Activated CD4-positive, alpha-beta T cell treated with anti-CD3 and anti-CD28 coated beads, Interleukin-2, amount 50 U/mL, for 1 hour (primary cell): ENCODE data around the gene MIA.
"Not testable (repeated sequence)": the region's sequence is repeated elsewhere in the genome, so short reads cannot be mapped to it uniquely, and the experiment has no call there.

Experiments
- DNase-seq: peaks from one replicate; pipeline ENCODE4 v3.0.0-alpha.2; 2020

Gene MIA

DNA sequence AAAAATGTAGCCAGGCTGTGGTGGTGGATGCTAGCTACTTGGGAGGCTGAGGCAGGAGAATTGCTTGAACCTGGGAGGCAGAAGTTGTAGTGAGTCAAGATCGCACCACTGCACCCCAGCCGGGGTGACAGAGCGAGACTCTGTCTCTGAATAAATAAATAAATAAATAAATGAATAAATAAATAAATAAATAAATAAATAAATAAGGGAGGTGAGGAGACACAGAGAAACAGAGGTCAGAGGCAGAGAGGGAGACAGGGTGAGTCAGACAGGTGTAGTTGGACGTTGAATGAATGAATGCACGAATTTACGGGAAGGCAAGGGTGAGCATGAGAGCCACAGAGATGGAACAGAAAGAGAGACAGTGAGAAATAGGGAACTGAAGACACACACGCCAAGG, 5.8 kb downstream of the MIA start:
- no peak for DNase-seq

DNA sequence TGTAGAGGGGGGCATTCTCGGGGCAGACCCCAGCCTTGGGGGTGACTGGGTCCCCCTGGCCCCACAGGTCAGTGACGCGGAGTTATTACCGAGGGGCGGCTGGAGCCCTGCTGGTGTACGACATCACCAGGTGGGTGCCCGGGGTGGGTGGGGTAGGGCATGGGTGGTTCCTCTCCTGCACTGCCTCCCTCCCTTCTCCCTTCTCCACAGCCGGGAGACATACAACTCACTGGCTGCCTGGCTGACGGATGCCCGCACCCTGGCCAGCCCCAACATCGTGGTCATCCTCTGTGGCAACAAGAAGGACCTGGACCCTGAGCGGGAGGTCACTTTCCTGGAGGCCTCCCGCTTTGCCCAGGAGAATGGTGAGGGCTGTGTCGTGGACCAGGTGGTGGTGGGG, 8.4 kb downstream of the MIA start:
- no peak for DNase-seq

DNA sequence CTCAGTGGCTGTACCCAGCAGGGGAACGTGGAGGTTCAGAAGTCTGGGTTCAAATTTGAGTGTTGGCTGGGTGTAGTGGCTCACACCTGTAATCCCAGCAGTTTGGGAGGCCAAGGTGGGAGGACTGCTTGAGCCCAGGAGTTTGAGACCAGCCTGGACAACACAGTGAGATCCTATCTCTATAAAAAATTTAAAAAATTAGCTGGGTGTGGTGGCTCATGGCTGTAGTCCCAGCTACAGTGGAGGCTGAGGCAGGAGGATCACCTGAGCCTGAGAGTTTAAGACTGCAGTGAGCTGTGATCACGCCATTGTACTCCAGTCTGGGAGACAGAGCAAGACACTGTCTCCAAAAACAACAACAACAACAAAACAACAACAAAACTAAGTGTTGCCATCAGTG, 8.8 kb downstream of the MIA start:
- not testable (repeated sequence) for DNase-seq

DNA sequence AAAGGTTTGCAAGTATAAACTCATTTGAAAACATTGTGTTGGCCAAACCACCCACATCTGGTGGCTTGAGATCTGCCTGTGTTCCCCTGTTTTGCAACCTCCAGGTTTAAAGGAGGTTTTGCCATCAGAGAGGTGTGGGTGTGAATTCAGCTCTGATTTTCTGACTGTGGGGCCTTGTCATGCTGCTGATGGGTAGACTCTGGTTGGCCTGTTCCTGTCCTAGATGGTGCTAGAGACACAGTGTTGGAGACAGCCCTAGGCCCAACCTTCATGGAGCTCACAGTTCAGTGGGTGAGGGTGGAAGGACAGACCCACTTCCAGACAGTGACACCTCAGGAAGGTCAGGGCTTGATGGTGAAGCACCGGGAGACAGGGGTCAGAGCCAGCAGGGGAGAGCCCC, 10.2 kb downstream of the MIA start:
- DNase-seq, result no peak

DNA sequence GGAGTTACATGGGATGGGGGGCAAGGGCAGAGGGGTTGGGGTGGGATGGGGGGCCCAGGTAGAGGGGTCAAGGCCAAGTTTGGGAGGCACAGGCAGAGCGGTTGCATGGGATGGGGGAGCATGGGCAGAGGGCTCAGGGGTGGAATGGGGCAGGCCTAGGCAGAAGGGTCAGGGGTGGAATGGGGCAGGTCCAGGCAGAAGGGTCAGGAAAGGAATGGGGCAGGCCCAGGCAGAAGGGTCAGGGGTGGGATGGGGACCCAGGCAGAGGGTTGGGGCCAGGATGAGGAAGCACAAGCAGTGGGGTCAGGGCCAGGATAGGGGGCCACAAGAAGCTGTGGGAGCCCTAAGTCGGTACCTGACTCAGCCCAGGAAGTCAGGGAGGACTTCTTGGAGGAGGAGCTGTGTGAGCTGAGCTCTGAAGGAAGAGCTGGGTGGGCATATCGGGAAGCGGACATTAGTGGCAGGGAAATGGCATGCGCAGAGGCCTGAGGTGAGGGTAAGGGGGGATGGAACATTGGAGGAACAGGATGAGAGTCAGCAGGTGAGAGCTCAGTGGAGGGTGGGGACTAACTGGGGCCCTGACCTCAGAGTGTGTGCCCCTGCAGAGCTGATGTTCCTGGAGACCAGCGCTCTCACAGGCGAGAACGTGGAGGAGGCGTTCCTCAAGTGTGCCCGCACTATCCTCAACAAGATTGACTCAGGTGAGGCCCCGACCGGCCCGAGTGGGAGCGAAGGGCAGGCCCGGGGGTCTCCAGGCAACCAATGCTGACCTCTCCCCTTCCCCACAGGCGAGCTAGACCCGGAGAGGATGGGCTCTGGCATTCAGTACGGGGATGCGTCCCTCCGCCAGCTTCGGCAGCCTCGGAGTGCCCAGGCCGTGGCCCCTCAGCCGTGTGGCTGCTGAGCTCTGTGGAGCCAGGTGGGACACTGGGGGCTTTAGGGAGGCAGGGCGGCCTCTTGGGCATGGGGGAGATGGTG, 11.0 kb downstream of the MIA start:
- DNase-seq, result no peak

DNA sequence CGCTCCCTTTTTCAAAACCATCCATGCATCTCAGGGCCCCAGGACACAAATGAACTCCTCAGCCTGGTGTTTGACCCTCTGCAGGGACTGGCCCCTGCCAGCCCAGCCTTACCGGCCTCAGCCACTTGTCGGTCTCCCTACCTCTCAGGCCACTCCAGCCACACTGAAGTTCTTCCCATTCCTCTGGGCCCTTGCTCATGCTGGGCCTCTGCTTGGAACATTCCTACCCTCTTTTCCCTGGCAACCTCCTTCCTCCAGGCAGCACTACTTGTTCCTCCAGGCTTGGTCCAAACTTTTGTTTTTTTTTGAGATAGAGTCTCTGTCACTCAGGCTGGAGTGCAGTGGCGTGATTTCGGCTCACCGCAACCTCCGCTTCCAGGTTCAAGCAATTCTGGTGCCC, 16.0 kb downstream of the MIA start:
- no peak for DNase-seq

DNA sequence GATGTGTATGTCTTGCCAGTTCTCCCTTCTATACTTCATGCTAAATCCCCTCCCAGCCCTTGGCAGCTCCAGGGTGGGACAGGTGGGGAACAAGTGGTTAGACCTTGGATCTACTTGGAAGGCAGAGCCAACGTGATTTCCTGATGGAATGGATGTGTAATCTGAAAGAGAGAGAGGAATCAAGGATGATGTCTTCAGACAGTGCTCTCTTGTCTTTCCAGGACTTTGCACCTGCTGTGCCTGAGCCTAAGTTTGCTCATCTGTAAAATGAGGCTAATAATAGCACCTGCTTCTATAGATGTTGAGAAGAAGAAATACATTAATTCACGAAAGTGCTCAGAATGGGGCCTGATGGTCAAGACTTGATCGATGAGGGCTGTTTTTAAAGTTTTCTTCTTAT, 16.7 kb downstream of the MIA start:
- no peak for DNase-seq

DNA sequence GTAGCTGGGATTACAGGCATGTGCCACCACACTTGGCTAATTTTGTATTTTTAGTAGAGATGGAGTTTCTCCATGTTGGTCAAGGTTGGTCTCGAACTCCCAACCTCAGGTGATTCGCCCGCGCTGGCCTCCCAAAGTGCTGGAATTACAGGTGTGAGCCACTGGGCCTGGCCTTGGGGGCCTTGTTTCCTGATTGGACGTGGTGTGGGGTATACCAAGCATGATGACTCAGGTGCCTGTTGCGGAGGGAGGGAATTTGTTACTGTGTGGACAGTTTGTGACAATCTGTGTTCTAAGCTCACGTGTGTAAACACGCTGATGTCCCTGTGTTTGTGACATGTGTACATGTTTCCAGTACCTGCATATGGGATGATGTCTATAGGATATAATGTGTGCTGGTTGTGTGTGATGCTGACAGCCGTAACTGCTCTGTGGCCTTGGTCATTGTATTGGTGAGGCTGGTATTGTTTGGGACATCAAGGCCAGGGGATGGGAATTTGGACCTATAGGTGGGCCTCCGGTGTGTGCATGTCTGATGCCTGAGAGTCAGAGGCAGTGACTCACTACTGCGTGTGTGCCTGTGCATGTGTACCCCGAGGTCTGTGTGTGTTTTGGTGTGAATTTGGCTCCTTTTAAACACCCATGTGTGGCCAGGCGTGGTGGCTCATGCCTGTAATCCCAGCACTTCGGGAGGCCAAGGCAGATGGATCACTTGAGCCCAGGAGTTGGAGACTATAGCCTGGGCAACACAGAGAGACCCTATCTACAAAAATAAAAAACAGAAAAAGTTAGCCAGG, 22.0 kb downstream of the MIA start:
- DNase-seq, result no peak

DNA sequence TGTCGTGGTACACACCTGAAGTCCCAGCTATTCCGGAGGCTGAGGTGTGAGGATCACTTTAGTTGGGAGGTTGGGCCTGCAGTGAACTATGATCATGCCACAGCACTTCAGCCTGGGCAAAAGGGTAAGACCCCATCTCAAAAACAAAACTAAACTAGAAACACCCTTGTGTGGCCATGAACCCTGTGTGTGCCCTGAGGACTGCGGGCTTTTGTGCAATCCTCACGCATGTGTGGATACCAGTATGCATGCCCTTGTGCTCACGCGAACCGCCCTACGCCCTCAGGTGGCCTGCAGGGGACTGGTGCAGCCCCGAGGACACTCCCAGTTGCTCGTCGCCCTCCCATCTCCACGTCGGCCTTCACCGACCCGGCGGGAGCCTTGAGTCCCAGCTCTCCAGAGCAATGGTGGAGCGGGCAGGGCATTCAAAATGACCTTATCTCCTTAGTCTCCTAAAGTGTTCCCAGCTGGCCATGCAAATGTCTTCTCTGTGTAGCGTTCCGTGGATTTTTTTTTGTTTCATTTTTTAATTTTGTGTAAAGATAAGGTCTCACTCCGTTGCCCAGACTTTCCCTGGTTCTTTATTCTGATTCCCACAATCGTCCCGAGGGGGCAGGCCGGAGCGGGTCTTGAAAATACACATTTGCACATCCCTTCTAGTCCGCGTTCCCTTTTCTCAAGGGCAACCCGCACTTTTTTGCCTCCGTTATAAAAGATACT, 22.8 kb downstream of the MIA start:
- peak; percentile 68 for DNase-seq

DNA sequence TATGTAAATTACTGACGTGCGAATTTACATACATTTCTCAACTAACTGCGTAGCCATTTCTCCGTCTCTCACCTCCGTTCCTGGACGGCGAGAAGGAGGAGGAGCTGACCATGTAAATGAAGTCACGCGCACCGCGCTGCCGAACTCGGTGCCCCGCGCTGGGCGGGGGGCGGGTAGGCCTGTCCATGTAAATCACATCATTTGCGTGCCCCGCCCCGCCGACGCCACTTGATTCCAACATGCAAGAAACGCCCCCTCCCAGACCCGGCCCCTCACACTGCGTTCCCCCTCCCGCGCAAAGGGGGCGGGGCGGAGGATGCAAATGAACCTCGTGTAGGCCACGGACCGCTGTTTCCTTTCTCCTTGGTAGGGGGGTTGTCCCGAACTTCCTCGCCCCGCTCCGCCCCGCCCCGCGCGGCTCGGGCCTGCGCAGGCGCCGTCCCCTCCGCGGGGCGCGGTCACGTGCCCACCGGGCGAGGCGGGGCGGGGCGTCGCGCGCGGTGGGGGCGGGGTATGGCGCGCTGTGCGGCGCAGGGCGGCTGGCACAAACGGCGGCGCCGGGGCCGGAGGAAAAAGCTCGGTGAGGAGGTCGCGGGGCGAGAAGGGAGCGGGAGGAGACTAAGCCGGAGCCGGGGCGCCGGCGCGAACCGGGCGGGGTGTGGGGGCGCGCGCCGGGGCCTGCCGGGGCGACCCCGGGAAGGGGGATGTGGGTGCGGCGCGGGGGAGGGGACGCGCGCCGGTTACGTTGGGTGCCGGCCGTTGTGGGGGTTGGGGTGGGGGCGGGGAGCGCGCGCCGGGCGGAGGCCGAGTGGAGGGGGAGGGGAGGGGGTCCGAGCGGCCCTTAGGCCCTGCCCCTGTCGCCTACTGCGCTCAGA, 23.6 kb downstream of the MIA start, which contains the start of gene EGLN2:
EGLN2 (plus strand) TSS at position 509 of the 875 bp plus-strand sequence. CDS start 1,382 bp downstream, outside the sequence.
- DNase-seq, result peak; percentile 100

DNA sequence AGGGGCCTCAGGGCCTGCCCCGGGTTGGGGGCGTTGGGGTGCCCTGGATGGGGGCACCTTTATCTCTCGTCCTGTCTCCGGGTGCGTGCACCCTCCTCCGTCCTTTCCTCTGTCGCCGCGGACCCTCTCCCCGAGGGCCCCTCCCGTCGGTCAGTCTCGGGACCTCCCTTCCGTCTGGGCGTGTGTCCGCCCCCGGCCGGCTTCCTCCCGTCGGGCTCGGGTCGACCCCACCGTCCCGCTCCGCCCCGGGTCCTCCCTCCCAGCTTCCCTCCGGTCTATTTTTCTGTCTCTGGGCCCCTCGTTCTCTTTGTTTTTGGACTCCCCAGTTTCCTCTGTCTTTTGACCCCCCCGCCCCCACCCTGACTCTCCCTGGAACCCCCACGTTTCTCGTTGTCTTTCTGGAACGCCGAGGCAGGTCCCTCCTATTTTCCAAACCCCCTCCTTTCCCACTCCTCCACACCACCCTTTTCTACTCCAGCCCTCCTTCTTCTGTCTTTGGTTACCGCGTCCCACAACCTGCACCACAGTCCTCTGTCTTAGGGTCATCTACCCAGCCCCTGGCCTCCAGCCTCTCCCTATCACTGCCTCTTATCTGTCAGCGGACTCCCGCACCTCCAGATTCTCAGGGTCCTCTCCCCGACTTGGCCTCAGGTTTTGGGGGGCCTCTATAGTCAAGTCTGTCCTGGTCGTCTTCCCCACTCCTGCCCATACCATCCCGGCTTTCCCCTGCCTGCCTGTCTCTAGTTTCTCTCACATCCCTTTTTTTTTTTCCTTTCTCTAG, 24.4 kb downstream of the MIA start:
- DNase-seq, result no peak

DNA sequence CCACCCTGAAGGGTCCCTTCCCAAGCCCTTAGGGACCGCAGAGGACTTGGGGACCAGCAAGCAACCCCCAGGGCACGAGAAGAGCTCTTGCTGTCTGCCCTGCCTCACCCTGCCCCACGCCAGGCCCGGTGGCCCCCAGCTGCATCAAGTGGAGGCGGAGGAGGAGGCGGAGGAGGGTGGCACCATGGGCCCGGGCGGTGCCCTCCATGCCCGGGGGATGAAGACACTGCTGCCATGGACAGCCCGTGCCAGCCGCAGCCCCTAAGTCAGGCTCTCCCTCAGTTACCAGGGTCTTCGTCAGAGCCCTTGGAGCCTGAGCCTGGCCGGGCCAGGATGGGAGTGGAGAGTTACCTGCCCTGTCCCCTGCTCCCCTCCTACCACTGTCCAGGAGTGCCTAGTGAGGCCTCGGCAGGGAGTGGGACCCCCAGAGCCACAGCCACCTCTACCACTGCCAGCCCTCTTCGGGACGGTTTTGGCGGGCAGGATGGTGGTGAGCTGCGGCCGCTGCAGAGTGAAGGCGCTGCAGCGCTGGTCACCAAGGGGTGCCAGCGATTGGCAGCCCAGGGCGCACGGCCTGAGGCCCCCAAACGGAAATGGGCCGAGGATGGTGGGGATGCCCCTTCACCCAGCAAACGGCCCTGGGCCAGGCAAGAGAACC, 25.1 kb downstream of the MIA start:
- DNase-seq, result no peak

DNA sequence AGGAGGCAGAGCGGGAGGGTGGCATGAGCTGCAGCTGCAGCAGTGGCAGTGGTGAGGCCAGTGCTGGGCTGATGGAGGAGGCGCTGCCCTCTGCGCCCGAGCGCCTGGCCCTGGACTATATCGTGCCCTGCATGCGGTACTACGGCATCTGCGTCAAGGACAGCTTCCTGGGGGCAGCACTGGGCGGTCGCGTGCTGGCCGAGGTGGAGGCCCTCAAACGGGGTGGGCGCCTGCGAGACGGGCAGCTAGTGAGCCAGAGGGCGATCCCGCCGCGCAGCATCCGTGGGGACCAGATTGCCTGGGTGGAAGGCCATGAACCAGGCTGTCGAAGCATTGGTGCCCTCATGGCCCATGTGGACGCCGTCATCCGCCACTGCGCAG, 25.7 kb downstream of the MIA start:
- no peak for DNase-seq

DNA sequence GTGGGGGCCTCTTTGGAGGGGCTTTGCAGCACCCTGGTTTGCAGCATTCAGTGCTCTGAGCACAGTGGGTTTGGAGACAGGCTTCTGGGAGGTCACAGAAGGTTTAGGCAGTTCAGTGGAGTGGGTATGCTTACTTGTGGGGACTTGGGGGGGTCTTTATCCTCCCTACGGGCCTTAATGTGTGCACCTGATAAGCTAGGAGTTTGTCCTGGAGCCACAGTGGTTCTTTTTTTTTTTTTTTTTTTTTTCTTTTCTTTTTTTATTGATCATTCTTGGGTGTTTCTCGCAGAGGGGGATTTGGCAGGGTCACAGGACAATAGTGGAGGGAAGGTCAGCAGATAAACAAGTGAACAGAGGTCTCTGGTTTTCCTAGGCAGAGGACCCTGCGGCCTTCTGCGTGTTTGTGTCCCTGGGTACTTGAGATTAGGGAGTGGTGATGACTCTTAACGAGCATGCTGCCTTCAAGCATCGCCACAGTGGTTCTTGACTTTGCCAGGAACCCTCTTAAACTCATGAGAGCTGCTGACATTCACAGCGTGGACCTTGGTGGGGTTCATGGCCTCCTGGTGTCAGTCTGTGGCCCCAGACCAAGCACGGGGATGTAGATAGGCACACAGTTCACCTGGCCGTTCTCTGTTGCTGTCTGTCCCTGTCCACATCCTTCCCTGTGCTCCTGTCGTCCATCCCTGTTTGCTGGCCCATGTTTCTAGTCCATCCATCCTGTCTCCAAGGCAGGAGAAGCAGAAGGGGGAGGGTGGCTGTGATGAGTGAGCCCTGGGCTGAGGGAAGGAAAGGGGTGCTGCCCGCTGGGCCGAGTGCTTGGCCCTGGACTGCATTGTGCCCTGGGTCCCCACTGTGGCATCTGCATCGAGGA, 26.3 kb downstream of the MIA start:
- no peak for DNase-seq

DNA sequence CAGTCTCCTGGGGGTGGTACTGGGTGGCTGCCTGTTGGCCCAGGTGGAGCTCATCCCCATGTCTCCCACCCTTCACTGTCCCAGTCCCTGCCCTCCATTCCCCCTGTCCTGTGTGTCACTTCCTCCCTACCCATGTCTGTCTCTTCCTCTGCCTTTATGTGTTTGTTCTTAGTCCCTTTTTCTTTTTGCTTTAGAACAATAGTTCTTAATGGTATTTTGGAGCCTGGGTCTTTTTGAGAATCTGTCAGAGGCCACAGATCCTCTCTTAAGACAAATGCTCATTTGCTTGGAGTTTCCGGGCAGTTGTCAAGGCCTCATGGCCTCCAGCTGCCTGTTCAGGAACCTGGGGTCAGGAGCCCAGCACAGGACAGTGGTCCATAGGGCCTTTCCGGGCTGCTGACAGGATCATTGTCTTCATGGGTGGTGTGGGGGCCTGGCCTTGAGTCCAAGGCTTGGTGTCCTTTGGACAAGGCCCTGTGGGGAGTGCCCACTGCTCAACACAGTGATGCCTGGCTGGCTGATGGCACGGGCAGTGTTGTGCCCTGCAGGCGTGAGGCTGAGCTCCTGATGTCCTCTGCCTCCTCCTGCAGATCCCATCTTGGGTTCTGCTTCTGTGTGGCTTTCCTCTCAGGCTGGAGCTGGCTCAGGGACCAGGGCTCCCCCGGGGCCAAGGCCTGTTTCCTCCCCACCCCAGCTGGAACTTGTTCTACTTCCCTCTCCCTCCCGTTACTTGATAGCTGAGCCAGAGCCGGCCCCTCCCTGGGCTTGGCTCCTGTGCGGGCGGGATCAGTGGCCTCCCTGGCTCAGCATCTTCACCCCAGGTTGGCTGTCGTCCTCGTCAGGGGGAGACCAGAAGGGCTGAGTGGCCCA, 27.2 kb downstream of the MIA start:
- DNase-seq, result no peak

DNA sequence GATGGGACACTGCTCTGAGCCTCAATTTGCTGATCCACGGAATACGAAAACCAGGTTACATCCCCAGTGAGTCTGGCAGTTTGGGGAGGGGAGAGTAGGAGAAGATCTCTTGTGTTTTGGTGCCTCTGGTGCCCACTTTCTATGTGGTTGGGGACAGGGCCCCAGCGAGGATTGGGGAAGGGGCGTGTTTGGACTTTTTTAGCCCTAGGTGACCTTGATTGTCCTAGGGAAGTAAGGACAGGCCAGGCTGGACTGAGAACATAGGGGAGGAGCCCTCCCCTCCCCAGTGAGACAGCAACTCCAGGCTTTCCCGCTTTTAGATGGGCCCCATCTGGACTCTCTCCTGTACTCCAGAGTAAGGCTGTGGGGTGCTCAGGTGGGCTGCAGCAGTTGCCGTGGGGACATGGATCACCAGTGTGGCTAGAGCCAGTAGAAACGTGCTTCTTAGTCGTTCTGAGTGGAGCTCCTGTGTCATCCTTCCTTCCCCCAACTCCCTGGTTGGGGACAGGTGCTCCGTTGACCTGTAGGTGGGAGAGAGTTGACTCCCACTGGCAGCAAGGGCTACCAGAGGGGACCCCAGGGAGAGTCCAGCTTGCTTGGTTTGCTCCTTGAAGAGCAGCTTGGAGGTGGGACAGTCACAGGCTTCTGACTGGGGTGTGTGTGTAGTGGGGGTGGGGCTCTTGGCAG, 28.0 kb downstream of the MIA start:
- DNase-seq, result no peak

DNA sequence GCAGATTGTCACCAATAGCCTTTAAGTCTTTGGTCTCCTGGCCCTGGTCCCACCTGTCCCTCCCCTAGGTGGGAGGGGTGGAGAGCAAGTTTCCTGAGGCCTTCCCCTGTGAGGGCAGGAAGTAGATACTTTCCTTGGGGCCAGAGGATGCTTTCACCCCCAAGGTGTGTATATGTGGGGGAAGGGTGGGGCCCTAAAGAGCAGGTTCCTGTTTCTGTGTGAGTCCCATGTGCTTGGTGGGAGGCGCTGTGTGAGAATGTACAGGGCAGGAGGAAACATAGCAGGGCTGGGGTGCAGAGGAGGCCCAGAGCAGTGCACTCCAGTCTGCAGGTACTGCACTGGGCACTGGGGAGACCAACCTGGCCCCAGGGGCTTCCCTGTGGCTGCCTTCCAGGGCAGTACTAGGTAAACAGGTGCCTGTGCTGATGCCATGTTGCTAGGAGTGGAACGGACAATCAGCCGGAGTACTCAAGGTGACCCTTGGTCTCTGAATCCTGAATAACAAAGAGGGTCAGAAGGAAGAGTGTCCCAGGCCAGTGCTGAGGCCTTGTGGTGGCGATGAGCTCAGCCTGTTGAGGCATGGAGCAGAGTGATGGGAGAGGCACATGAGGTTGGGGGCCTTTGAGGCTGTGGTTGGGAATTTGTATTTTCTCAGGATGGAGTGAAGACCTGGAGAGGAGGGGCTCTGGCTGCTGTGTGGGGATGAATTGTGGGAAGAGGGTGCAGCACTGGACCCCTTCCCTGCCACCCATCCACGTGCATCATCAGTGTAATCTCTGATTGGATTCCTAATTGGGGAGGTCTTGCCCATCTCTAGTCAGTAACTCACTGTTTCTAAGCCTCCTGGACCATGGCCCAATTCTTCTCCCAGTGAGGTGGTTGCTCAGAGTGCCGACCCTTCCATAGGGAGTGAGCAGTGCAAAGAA, 28.8 kb downstream of the MIA start:
- DNase-seq, result peak; percentile 56
